NCI-H2196 treated with DMSO at 0.1 percent for 48 hours (cell line): ENCODE results near the gene MYLK4.
"Not testable (repeated sequence)": the region's sequence is repeated elsewhere in the genome, so short reads cannot be mapped to it uniquely, and the experiment has no call there.

Experiments
- DNase-seq: peaks from one replicate; lab custom pipeline; 2025; ENCODE audit not compliant: unreplicated experiment; lab: John Stamatoyannopoulos, UW

MYLK4 gene

GRCh38 chr6:2780102-2780737 is 29.5 kb upstream of the MYLK4 start:
- DNase-seq: no peak

- DNase-seq: no peak
Measured at GRCh38 chr6:2777249-2777648, 26.5 kb upstream of the MYLK4 start.

- DNase-seq: no peak
Measured at GRCh38 chr6:2775003-2775402, 24.3 kb upstream of the MYLK4 start.

- DNase-seq: no peak
Measured at GRCh38 chr6:2773449-2773848, 22.7 kb upstream of the MYLK4 start.

GRCh38 chr6:2772840-2773239 is 22.1 kb upstream of the MYLK4 start:
- DNase-seq: no peak

GRCh38 chr6:2771079-2771478 is 20.4 kb upstream of the MYLK4 start:
- no peak for DNase-seq

- no peak for DNase-seq
Measured at GRCh38 chr6:2770171-2770570, 19.4 kb upstream of the MYLK4 start.

GRCh38 chr6:2768696-2769095 is 18.0 kb upstream of the MYLK4 start:
- no peak for DNase-seq

- no peak for DNase-seq
Measured at GRCh38 chr6:2767657-2768524, 17.2 kb upstream of the MYLK4 start.

- no peak for DNase-seq
Measured at GRCh38 chr6:2766767-2767656, 16.3 kb upstream of the MYLK4 start.

GRCh38 chr6:2765896-2766766 is 15.4 kb upstream of the MYLK4 start:
- DNase-seq: no peak

GRCh38 chr6:2765166-2765895 is 14.6 kb upstream of the MYLK4 start, which contains the start of gene WRNIP1:
WRNIP1 (plus strand) TSS chr6:2765393; CDS start chr6:2765623, 230 bp downstream.
- peak; percentile 96 for DNase-seq

- DNase-seq: peak; percentile 40
Measured at GRCh38 chr6:2764610-2765165, 14.0 kb upstream of the MYLK4 start.

- DNase-seq: no peak
Measured at GRCh38 chr6:2763876-2764540, 13.3 kb upstream of the MYLK4 start.

GRCh38 chr6:2763345-2763841 is 12.7 kb upstream of the MYLK4 start:
- no peak for DNase-seq

- DNase-seq: not testable (repeated sequence)
Measured at GRCh38 chr6:2762868-2763267, 12.1 kb upstream of the MYLK4 start.

- DNase-seq: no peak
Measured at GRCh38 chr6:2760882-2761842, 10.4 kb upstream of the MYLK4 start.

GRCh38 chr6:2758980-2759379 is 8.3 kb upstream of the MYLK4 start:
- DNase-seq: no peak
